K562 (cell line): ENCODE data around the gene CES5A. TPM values are rescaled to one million over a fixed set of nuclear protein-coding genes. Genes with fewer than 3 reads are reported as not detected.

Experiments
- BCOR ChIP-seq: fragments of 450-650 bp; IDR thresholded peaks from 2 replicates; pipeline ENCODE4 v1.6.1; 2016
- MAFK ChIP-seq: IDR thresholded peaks from 2 replicates; pipeline ENCODE4 v1.6.1; 2011; ENCODE audit warnings: low read length, improper control_type of control experiment
- SAP30 ChIP-seq: fragments of 200-600 bp; sonication (generic); IDR thresholded peaks from 2 replicates; pipeline ENCODE4 v1.6.1; 2012; ENCODE audit warnings: borderline replicate concordance, low read depth, mild to moderate bottlenecking, moderate library complexity, low read length, control low read depth, inconsistent platforms; ENCODE audit not compliant: insufficient read depth, poor library complexity, severe bottlenecking
- ZNF24 ChIP-seq: fragments of 450-650 bp; IDR thresholded peaks from 2 replicates; pipeline ENCODE4 v1.6.1; 2016
- ZNF41 ChIP-seq: fragments of 250-450 bp; sonication (Bioruptor Pico); conservative IDR thresholded peaks from 2 replicates; pipeline ENCODE4 v1.4.0; 2020; ENCODE audit warnings: mild to moderate bottlenecking
- ZNF780A ChIP-seq: fragments of 250-450 bp; sonication (Bioruptor Pico); IDR thresholded peaks from 2 replicates; pipeline ENCODE4 v1.5.0; 2021; ENCODE audit warnings: mild to moderate bottlenecking
- polyA plus RNA-seq, 8 experiments: library from polyadenylated mRNA; depleted of rRNA in 4 of 8; stranded (reverse) in 5 of 8; unstranded in 3 of 8; fragments of >200 nt; fragmentation: Nextera tagmentation in 2 of 8; fragmentation: Illumina TruSeq in 1 of 8; extraction: Ambion mirVana in 2 of 8; extraction: Trizol in 1 of 8; gene quantifications; 2 replicates each; pipeline versions ENCODE4 v1.2.1 to v1.2.3, GENCODE V29; 2011 to 2014; ENCODE audit warnings: inconsistent platforms in 1 of 8, missing spikeins in 1 of 8
- total RNA-seq, 7 experiments: library from RNA; depleted of rRNA in 6 of 7; stranded (reverse); fragments of >200 nt in 6 of 7; fragmentation: Illumina TruSeq in 2 of 7; extraction: Trizol in 2 of 7; gene quantifications; 2 replicates each; pipeline versions ENCODE4 v1.2.1 to v1.2.3, GENCODE V29; 2011 to 2021; ENCODE audit warnings: low replicate concordance in 1 of 7
- TF ChIP-seq, protein P1 (sequence below): fragments of 450-650 bp; IDR thresholded peaks from 2 replicates; pipeline ENCODE4 v1.6.1; 2016; ENCODE audit warnings: mild to moderate bottlenecking, moderate library complexity
- TF ChIP-seq, protein P2 (sequence below): fragments of 450-650 bp; formaldehyde crosslinking; IDR thresholded peaks from 2 replicates; pipeline ENCODE4 v1.4.0; 2022; ENCODE audit warnings: missing genetic modification characterization

The CES5A gene
- total and polyA plus RNA-seq, 9 of the 15 experiments (the other 6 are each of a cell fraction or from before 2014, with no cell fraction given): 0.07 to 0.17 (median 0.15) TPM; not detected in 4

DNA sequence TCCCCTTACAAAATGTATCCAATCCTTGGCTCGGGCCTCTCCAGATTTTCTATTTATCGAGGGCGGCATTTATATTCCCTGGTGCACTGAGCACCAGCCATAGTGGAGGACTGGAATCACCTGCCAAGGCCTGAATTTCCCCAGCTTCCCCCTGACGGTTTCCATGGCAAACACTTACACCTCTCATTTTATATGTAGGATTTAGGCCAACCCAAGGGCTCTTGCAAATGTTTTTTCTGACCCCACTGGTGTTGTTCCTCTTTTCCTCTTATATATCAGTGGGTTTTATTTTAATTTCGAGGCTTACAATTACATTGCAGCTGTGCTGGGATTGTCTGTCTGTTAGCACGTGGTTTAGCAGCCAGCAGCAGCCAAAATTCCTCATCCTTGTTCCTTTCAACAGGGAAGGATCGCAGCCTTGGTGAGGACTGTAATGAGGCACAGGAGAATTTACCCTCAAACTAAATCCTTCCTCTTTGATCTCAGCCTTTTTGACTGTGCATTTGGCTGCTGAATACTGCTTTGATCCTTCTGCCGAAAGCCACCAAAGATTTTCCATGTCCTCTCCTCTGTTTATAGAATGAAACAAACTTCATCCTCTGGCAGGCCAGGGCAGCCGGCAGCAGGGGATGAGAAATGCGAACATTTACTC, 26.5 kb upstream of the CES5A start (continued):
- TF ChIP-seq, protein P1, sequence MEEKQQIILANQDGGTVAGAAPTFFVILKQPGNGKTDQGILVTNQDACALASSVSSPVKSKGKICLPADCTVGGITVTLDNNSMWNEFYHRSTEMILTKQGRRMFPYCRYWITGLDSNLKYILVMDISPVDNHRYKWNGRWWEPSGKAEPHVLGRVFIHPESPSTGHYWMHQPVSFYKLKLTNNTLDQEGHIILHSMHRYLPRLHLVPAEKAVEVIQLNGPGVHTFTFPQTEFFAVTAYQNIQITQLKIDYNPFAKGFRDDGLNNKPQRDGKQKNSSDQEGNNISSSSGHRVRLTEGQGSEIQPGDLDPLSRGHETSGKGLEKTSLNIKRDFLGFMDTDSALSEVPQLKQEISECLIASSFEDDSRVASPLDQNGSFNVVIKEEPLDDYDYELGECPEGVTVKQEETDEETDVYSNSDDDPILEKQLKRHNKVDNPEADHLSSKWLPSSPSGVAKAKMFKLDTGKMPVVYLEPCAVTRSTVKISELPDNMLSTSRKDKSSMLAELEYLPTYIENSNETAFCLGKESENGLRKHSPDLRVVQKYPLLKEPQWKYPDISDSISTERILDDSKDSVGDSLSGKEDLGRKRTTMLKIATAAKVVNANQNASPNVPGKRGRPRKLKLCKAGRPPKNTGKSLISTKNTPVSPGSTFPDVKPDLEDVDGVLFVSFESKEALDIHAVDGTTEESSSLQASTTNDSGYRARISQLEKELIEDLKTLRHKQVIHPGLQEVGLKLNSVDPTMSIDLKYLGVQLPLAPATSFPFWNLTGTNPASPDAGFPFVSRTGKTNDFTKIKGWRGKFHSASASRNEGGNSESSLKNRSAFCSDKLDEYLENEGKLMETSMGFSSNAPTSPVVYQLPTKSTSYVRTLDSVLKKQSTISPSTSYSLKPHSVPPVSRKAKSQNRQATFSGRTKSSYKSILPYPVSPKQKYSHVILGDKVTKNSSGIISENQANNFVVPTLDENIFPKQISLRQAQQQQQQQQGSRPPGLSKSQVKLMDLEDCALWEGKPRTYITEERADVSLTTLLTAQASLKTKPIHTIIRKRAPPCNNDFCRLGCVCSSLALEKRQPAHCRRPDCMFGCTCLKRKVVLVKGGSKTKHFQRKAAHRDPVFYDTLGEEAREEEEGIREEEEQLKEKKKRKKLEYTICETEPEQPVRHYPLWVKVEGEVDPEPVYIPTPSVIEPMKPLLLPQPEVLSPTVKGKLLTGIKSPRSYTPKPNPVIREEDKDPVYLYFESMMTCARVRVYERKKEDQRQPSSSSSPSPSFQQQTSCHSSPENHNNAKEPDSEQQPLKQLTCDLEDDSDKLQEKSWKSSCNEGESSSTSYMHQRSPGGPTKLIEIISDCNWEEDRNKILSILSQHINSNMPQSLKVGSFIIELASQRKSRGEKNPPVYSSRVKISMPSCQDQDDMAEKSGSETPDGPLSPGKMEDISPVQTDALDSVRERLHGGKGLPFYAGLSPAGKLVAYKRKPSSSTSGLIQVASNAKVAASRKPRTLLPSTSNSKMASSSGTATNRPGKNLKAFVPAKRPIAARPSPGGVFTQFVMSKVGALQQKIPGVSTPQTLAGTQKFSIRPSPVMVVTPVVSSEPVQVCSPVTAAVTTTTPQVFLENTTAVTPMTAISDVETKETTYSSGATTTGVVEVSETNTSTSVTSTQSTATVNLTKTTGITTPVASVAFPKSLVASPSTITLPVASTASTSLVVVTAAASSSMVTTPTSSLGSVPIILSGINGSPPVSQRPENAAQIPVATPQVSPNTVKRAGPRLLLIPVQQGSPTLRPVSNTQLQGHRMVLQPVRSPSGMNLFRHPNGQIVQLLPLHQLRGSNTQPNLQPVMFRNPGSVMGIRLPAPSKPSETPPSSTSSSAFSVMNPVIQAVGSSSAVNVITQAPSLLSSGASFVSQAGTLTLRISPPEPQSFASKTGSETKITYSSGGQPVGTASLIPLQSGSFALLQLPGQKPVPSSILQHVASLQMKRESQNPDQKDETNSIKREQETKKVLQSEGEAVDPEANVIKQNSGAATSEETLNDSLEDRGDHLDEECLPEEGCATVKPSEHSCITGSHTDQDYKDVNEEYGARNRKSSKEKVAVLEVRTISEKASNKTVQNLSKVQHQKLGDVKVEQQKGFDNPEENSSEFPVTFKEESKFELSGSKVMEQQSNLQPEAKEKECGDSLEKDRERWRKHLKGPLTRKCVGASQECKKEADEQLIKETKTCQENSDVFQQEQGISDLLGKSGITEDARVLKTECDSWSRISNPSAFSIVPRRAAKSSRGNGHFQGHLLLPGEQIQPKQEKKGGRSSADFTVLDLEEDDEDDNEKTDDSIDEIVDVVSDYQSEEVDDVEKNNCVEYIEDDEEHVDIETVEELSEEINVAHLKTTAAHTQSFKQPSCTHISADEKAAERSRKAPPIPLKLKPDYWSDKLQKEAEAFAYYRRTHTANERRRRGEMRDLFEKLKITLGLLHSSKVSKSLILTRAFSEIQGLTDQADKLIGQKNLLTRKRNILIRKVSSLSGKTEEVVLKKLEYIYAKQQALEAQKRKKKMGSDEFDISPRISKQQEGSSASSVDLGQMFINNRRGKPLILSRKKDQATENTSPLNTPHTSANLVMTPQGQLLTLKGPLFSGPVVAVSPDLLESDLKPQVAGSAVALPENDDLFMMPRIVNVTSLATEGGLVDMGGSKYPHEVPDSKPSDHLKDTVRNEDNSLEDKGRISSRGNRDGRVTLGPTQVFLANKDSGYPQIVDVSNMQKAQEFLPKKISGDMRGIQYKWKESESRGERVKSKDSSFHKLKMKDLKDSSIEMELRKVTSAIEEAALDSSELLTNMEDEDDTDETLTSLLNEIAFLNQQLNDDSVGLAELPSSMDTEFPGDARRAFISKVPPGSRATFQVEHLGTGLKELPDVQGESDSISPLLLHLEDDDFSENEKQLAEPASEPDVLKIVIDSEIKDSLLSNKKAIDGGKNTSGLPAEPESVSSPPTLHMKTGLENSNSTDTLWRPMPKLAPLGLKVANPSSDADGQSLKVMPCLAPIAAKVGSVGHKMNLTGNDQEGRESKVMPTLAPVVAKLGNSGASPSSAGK: no peak
- no peak for TF ChIP-seq ZNF780A (CRISPR knock-in tag)
- TF ChIP-seq ZNF24: no peak
- TF ChIP-seq MAFK: no peak
- TF ChIP-seq SAP30: no peak
- no peak for TF ChIP-seq ZNF41 (CRISPR knock-in tag)
- no peak for TF ChIP-seq BCOR
- TF ChIP-seq, protein P2, sequence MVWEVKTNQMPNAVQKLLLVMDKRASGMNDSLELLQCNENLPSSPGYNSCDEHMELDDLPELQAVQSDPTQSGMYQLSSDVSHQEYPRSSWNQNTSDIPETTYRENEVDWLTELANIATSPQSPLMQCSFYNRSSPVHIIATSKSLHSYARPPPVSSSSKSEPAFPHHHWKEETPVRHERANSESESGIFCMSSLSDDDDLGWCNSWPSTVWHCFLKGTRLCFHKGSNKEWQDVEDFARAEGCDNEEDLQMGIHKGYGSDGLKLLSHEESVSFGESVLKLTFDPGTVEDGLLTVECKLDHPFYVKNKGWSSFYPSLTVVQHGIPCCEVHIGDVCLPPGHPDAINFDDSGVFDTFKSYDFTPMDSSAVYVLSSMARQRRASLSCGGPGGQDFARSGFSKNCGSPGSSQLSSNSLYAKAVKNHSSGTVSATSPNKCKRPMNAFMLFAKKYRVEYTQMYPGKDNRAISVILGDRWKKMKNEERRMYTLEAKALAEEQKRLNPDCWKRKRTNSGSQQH (CRISPR knock-in tag): no peak
- TF ChIP-seq, all 486 proteins: peak for 0
